ENCODE results near the gene NPC1.

GRCh38 chr18:23501626-23502025, 84.7 kb downstream of the NPC1 start:
- TF ChIP-seq, protein P1, sequence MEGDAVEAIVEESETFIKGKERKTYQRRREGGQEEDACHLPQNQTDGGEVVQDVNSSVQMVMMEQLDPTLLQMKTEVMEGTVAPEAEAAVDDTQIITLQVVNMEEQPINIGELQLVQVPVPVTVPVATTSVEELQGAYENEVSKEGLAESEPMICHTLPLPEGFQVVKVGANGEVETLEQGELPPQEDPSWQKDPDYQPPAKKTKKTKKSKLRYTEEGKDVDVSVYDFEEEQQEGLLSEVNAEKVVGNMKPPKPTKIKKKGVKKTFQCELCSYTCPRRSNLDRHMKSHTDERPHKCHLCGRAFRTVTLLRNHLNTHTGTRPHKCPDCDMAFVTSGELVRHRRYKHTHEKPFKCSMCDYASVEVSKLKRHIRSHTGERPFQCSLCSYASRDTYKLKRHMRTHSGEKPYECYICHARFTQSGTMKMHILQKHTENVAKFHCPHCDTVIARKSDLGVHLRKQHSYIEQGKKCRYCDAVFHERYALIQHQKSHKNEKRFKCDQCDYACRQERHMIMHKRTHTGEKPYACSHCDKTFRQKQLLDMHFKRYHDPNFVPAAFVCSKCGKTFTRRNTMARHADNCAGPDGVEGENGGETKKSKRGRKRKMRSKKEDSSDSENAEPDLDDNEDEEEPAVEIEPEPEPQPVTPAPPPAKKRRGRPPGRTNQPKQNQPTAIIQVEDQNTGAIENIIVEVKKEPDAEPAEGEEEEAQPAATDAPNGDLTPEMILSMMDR (IDR thresholded peaks at IDR 0.05): no peak
- TF ChIP-seq, protein P2, sequence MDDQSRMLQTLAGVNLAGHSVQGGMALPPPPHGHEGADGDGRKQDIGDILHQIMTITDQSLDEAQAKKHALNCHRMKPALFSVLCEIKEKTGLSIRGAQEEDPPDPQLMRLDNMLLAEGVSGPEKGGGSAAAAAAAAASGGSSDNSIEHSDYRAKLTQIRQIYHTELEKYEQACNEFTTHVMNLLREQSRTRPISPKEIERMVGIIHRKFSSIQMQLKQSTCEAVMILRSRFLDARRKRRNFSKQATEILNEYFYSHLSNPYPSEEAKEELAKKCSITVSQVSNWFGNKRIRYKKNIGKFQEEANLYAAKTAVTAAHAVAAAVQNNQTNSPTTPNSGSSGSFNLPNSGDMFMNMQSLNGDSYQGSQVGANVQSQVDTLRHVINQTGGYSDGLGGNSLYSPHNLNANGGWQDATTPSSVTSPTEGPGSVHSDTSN (IDR thresholded peaks at IDR 0.05): no peak
- TF ChIP-seq RNF2 (IDR thresholded peaks at IDR 0.05; ENCODE audit: borderline replicate concordance, low read depth) (no peak), POLR2A (IDR thresholded peaks at IDR 0.05; ENCODE audit: low read length) (no peak), POLR2AphosphoS2 (conservative IDR thresholded peaks at IDR 0.05; ENCODE audit: low read length) (no peak), JUN (IDR thresholded peaks at IDR 0.05) (no peak)
- TF ChIP-seq, protein P3, sequence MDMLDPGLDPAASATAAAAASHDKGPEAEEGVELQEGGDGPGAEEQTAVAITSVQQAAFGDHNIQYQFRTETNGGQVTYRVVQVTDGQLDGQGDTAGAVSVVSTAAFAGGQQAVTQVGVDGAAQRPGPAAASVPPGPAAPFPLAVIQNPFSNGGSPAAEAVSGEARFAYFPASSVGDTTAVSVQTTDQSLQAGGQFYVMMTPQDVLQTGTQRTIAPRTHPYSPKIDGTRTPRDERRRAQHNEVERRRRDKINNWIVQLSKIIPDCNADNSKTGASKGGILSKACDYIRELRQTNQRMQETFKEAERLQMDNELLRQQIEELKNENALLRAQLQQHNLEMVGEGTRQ (IDR thresholded peaks at IDR 0.05): no peak

Data from A549 (cell line).